Measurements from ENCODE around the gene IPO11.

GRCh38 chr5:62431735-62432620, 19.4 kb downstream of the IPO11 start:
- TF ChIP-seq CTCF (conservative IDR thresholded peaks at IDR 0.05; ENCODE audit: low read depth in 2 of 2) (no peak), CREB1 (CRISPR knock-in tag; IDR thresholded peaks at IDR 0.05; ENCODE audit: low read depth) (no peak), REST (IDR thresholded peaks at IDR 0.05; ENCODE audit: unreplicated experiment) (no peak)

Data from GM23338 (cell line).